Cerebellar cortex (tissue), 1 donor: ENCODE results near the gene DRP2.
"Not testable (repeated sequence)": the region's sequence is repeated elsewhere in the genome, so short reads cannot be mapped to it uniquely, and the experiment has no call there.

Experiments
- DNase-seq: peaks from one replicate; pipeline ENCODE4 v3.0.0-alpha.2; 2015; ENCODE audit warnings: low spot score

Gene DRP2, protein sequence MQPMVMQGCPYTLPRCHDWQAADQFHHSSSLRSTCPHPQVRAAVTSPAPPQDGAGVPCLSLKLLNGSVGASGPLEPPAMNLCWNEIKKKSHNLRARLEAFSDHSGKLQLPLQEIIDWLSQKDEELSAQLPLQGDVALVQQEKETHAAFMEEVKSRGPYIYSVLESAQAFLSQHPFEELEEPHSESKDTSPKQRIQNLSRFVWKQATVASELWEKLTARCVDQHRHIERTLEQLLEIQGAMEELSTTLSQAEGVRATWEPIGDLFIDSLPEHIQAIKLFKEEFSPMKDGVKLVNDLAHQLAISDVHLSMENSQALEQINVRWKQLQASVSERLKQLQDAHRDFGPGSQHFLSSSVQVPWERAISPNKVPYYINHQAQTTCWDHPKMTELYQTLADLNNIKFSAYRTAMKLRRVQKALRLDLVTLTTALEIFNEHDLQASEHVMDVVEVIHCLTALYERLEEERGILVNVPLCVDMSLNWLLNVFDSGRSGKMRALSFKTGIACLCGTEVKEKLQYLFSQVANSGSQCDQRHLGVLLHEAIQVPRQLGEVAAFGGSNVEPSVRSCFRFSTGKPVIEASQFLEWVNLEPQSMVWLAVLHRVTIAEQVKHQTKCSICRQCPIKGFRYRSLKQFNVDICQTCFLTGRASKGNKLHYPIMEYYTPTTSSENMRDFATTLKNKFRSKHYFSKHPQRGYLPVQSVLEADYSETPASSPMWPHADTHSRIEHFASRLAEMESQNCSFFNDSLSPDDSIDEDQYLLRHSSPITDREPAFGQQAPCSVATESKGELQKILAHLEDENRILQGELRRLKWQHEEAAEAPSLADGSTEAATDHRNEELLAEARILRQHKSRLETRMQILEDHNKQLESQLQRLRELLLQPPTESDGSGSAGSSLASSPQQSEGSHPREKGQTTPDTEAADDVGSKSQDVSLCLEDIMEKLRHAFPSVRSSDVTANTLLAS

DNA sequence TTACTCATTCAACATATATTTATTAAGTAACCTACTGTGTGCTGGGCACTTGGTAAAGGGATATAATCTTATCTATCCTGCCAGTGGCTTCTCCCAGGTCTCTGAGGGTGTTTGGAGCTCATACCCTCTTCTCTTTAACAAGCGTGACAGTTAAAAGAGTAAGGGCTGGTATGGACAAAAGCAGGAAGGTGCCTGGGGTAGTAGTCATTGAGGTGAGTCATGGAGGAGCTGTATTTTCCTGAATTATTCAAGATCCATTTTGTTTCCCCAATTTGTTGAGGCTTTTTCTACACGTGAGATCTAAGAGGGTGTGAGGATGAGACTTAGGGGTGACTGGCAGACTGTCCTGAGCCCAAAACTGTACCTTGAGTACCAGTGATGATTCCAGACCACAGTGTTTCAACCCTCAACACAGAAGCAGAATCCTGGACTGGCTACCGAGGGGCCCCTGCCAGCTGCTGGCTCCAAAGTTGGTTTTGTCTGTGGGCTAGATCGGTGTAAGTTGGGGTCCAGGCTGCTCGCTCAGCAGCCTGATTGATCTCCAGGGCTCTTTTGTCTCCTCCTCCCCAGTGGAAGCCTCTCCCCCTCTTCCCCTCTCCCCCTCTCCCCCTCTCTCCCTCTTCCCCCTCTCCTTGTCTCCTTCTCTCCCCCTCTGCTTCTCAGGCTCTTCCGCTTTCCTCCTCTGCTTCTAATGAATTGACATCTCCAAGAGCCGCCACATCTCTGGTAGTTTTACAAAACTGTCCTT, at the start of gene DRP2:
Gene DRP2 (plus strand): TSS at position 671 of the 748 bp plus-strand sequence. CDS start 11,862 bp downstream, outside the sequence.
- DNase-seq: no peak

DNA sequence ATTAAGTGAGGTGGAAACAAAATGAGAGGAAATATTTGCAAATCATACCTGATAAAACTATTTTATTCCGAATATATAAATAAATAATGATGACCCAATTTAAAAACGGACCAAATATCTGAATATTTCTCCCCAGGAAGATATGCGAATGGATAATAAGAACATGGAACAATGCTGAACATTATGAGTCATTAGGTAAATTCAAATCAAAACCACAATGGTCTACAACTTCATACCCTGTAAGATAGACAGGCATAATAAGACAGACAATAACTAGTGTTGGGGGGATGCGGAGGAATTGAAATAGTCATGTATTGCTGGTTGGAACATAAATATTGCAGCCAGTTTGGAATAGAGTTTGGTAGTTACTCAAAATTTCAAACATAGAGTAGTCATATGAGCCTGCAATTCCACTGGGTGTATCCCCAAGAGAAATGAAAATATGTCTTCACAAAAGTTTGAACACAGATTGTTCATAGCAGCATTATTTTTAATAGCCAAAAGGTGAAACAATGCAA, 47.6 kb upstream of the DRP2 start:
- DNase-seq: no peak

DNA sequence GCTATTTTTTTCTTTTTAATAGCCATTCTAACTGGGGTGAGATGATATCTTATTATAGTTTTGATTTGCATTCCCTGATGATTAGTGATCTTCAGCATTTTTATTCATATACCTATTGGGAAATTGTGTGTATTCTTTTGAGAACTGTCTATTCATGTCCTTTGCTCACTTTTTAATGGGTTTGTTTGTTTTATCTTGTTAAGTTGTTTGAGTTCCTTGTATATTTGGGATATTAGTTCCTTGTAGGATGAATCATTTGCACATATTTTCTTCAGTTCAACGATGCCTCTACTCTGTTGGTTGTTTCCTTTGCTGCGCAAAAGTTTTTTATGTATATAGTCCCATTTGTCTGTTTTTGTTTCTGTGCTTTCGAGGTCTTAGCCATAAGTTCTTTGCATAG, 43.1 kb upstream of the DRP2 start:
- DNase-seq: no peak

DNA sequence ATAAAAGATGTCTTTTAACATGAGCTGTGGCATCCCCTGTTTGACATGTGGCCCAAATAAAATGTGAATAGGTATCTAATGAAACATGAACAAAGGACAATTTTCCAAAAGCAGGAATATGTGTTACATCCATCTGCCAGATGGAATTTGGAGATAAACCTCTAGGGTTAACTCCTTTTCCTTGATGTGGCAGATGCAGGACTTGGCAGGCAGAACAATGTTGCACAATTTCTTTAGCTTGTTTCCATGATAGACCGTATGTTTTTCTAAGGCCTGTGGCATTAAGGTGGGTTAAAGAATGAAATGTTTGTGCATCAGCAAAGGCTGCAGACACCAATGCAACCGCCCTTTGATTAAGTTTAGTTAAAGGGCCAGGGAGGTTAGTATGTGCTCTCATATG, 34.7 kb upstream of the DRP2 start:
- DNase-seq: not testable (repeated sequence)

DNA sequence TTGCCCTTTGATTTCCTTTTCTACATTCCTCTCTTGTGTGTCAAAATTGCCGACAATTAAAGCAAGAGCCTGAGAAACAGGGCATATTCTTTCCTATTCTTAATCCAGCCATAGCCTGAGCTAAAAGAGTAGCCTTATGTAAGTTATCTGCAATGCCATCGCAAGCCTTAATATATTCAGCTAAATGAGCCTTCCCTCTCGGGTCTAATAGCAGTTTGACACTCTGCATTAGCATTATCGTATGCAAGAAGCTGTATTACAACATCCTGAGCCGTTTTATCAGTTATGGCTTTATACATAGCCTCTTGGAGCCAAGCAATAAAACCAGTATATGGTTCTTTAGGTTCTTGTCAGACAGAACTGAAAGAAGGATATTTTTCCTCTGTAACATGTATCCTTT, 31.6 kb upstream of the DRP2 start:
- not testable (repeated sequence) for DNase-seq

DNA sequence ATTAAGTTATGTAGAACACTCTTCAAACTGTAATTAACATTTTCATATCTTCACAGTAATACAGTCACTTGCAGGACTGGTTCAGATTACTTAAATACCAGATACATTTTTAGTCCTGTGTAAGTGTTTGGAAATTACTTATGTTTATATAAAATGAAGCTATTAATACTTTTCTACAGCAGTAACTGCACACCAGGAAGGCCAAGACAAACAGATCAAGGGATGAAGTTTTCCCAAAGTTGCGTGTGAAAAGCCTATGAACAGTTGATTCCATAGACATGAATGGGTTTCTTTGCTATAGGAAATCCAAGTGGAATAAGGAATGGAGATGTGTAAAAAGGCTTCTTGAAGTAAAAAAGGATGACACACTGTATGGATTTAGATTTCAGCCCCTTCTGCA, 28.9 kb upstream of the DRP2 start:
- DNase-seq: peak; percentile 0

DNA sequence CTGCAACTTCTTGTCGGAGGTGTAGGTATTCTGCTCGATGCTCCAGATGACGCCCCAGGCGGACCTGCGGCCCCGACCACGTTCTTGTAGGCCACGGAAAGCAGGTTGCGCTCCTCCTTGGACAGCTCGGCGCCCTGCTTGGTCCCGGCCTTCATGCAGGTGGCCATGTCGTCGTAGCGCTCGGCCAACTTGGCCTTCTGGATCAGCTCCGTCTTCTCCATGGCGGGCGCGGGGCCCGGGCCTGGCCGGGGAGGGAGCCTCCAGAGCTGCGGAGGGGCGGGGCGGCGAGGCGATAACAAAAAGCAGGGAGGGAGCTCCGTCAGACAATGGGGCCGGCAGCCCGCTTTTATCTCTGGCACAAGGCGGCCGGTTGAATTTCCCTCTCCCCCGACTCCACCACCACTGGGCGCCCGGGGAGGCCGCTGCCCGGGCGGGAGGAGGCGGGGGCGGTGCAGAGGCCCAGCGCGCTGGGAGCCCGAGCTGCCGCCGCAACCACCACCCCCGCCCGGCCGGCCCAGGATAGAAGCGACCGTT, 28.3 kb upstream of the DRP2 start:
- DNase-seq: peak; percentile 12

DNA sequence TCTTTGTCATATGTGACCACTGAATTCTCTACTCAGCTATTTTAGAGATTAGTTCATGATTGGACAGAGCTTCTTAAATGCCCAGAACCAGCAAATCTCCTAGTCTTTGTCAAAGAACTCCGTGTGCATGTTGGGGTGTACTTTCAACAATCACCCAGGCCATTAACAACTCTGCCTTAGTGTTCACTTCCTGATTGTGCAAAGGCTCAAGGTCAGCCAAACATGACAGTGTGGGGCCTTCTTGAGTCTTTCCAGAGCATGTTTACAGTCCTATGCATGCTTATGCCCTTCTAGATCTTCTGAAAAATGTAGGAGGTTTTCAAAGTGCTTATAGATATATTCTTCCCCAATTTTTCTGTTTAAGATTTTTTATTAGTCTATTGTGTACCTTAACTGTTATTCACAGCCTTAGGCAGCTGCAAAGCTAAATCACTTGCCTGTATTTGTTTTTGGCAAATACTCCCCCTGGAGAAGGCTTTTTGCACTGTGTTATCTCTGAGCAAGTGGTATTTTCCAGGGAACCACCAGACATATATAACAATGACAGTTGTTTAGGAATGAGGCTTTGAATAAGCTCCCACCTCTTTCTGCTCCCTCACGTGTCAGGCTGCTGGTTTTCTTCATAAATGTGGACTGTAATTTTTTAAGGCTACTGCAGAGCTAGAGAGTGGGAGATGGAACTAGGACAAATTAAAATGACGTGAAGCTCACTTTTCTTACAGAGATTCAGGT, 24.0 kb upstream of the DRP2 start:
- no peak for DNase-seq

DNA sequence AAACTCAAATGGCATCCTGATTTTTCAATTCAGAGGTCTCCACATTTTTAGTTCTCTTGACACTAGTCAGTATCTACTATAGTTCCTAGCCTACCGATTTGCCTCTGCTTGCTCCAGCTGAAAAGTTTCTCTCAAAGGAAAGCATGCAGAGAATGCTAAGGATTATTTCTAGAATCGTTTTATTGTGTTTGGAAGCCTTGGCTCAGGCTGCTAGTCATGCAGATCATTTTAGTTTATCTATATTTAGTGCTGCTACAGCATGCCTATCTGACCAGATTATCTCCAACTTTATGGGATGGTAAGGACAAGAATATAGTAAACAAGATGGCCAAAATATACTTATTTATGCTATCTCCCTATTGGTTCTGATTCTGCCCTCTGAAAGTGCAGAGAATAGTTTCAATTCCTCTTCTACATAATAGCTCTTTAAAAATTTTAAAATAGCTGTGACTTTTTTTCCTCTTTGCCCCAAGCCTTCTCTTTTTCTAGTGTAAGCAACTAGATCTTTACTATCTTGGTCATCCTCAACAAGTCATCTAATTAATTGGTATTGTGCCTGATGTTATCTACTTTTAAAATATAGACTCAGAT, 15.7 kb upstream of the DRP2 start:
- DNase-seq: no peak

DNA sequence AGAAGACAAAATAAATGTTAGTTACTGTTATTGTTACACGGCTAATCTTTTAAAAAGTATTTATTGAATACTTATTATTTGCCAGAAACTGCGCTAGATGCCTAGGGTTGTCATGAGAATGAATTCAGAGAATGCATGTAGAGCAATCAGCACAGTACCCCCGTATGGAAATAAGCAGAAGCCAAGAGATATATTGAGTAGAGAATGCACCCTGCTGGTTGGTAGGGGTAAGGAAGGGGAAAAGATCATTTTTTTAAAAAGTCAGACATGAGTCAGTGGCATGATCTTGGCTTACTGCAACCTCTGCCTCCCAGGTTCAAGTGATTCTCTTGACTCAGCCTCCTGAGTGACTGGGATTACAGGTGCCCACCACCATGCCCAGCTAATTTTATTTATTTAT, 13.1 kb upstream of the DRP2 start:
- peak; percentile 5 for DNase-seq

DNA sequence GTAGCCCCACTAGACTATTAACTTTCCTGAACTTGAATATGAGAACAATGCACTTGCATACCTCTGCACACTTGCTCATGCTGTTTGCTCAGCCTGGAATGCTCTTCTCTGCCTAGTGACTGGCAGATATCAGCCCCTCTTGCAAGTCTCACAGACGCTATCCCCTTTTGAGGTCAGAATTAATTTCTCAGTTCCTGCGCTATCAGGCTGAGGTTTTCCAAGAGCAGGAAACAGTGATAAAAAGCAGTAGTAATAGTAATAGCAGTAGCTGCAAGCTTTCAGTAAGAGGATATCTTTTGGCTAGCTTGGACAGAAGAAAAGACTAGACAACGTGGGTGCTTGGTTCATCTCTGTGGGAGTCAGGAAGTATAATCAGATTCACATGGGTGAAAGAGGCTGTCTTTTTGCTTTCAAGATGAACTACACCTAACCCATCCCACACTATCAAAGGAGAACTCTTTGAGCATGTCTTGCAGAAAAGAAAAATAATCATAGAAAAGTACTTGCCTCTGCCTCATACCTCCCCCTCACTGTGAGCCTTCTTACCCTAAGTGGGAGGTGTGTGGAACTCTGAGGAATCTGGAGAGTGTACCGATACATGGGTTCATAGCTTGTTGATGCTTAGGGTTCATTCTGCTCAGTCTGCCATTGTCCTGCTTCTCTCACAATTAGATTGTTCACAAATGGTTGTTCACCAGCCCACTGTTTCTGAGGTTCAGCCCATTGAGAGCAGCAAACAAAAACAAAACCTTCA, 11.3 kb upstream of the DRP2 start:
- no peak for DNase-seq

DNA sequence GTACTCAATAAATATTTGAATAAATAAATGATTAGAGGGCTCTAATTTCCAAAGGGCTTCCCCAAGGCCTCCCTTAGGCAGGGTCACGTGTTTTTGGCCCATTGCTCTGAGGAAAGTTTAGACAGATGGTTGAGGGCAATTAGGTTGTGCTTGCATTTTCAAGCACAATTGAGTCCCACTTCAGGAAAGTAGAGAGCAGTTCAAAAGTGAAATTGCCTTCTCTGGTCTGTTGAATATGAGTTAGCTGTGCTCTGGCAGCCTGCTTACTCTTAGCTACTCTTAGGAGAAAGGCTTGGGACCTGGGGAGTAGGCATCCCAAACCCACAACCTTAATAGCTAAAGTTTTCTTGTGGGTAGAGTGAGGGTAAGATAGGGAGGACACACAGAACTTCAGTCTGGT, 9.0 kb upstream of the DRP2 start:
- DNase-seq: no peak

DNA sequence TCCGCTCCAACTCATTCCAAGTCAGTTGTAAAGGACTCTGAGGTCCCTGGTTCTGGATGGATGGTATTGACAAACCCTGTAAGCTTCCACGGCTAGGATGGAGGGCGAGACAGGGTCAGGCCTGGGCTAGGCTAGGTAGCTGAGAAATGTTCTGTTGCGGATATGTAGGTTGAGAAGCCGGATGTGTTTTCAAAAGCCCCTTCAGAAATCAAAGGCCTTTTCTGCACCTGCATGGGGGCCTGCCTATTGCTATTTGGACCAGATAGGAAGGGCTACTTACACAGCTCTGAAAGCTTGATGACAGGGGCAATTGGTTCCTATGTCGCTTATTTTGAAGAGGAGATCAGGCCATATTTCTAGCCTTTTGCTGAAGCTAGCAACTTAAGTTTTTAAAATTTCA, 1.9 kb upstream of the DRP2 start:
- DNase-seq: no peak

DNA sequence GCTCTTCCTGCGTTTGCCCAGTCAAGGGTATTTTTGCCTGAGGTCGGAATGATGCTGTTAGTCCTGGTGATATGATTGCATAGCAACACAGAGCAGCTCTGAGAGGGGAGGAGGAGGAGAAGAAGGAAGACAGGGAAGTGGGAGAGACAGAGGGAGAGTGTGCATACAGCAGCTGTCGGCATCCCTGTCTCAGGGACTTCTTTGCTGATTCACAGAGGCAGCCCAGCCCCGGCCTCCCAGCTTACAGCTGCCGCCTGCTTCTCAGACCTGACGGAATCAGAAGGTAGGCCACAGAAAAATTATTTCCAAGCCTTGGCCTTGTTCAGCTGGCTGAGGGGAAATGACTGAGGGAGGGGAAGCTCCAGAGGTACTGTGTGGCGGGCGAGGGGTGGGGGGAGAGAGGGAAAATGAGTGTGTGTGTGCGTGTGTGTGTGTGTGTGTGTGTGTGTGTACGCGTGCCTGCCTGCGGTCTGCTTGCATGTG, 319 bp downstream of the DRP2 start:
- DNase-seq: no peak

DNA sequence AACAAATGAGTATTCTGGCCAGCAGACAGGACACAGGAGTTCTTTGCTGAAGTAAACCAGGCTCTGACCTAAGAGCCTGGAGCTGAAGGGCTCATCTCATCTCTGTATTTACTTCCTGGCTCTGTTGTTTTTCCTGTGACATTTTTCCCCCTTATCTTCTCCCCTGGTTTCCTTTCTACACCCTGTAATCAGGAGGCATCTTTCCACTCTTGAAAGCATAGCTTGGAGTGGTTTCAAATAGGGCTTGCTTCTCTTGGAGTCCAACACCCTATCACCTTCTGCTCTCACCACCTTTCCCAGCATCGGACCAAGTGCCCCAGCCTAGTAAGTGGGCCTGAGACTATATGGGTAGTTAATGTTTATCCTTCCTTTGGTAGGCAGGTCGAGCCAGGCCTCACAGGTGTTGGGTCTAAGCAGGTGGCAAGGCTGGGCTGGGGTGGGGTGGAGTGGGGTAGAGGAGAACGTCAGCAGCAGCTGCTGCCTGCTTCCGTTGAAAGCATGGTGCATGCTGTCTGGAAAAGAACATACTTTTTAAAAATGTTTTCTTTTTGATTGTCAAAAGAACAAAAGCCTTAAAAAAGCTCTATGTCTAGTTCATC, 1.2 kb downstream of the DRP2 start:
- DNase-seq: no peak

DNA sequence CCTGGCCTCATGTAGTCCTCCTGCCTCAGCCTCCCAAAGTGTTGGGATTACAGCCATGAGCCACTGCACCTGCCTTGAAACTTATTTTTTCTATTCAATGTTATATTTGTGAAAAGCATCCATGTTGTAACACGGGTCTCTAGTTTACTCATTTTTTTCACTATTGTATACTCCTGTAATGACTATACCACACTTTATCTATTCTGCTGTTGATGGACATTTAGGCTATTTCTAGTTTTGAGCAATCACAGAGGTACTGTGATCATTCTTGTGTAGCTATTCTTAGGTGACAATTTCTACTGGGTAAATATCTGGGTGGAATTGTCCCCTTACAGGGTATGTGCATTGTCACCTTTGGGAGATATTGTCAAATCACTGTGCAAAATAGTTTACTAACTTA, 3.6 kb downstream of the DRP2 start:
- no peak for DNase-seq

DNA sequence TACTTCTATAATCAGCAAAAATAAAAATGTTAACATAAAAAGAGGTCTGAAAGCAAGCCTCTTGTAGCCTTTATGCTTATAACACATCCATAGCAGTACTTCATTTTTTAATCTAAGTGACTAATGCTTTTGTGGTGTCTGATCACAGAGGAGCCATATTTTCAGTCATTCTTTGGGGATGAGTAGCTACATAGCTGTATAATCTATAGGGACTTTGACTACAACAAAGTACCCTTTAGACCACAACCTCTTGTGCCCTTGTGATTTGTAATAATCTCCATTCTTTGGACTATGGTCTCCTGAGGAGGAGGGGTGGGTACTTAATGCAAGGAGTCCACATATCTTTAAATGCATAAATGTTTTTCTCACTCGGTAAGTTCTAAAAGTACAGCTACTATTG, 9.6 kb downstream of the DRP2 start:
- DNase-seq: no peak

DNA sequence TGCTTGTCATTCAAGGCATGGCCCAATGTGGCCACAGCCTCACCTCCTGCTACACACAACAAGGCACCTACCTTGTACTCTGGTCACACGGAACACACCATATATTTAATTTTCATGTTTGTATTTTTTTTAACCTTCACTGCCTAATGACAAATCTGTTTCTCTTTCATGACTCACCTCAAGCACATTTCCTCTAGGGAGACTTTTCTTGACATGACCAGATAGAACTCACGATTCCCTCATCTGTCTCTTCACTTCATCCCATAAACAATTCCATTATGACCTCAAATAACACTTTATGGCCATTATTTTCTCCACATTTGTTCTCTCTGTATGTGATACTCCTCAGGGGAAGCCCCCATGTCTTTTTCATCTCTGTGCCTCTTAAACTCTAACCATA, 11.1 kb downstream of the DRP2 start:
- DNase-seq: no peak

DNA sequence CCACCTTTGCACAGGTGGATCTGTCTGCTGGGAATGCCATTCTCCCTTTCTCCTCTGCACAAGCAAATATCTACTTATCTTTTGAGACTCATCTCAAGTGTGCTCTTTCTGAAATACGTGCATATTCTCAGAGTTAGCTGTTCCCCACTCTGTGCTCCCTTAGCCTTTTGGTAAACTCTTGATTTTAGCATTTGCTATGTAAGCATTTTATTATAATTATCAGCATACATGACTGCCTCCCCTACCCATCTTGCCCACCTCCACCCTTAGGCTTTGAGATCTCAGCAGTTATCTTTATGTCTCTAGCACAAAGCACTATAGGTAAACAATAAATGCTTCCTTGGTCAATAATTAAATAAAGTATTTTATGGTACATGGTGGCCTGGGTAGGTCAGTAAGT, 11.5 kb downstream of the DRP2 start:
- DNase-seq: no peak
